Pancreas (tissue), 10 donors: ENCODE results near the gene RAP2C. TPM values are rescaled to one million over a fixed set of nuclear protein-coding genes. Genes with fewer than 3 reads are reported as not detected.

ENCODE experiments used
- ATAC-seq, 4 donors: fragments of 200-7000 bp; cut with Tn5 transposase; one replicate each; pipeline versions ENCODE4 v1.8.0 to v1.9.1; 2020; ENCODE audit warnings: mild to moderate bottlenecking in 4 of 4, moderate library complexity in 4 of 4
- DNase-seq, 6 donors: peaks; one replicate each; pipeline ENCODE4 v3.0.0-alpha.2; 2020
- FAIRE-seq: peaks from 2 replicates; lab custom pipeline; 2012; peaks lifted over from hg19 to GRCh38; lab: Jason Lieb, UNC
- H3K27ac ChIP-seq, 4 donors: fragments of 200-600 bp; sonication (generic); 1 replicate in 3 of 4; 2 replicates in 1 of 4; pipeline versions ENCODE4 v1.5.0 to v1.8.0; 2020
- H3K27me3 ChIP-seq, 4 donors: fragments of 200-600 bp; one replicate each; pipeline ENCODE4 v1.8.0; 2021
- H3K36me3 ChIP-seq, 3 donors: fragments of 200-600 bp; sonication (generic) in 1 of 3; one replicate each; pipeline versions ENCODE4 v1.5.0 to v1.8.0; 2020 to 2021
- H3K4me1 ChIP-seq, 3 donors: fragments of 200-600 bp; one replicate each; pipeline ENCODE4 v1.8.0; 2021
- H3K4me3 ChIP-seq, 4 donors: fragments of 200-600 bp; sonication (generic) in 2 of 4; one replicate each; pipeline versions ENCODE4 v1.5.0 to v1.8.0; 2020 to 2021
- H3K9me3 ChIP-seq, 4 donors: fragments of 200-600 bp; one replicate each; pipeline ENCODE4 v1.8.0; 2021
- CTCF ChIP-seq, 4 donors: fragments of 200-600 bp; sonication (generic) in 3 of 4; IDR thresholded peaks; one replicate each; pipeline versions ENCODE4 v1.5.0 to v1.8.0; 2021; ENCODE audit warnings: antibody characterized with exemption in 4 of 4
- WGBS, 2 donors: extraction: QIAGEN DNeasy Blood & Tissue Kit; methylation state at CpG; one replicate each; pipeline ENCODE4 v1.1.7; 2013; 5-methylcytosine and 5-hydroxymethylcytosine counted together
- intact Hi-C, 3 donors: fragments of 100-400 bp; cut with DNase I; formaldehyde crosslinking; loops; one replicate each; pipeline versions ENCODE4 v1.11.1 to v1.14.2; 2022
- polyA plus RNA-seq, 2 donors: library from polyadenylated mRNA; stranded (reverse); fragments of 200-250 nt; gene quantifications; one replicate each; pipeline ENCODE4 v1.2.3, GENCODE V29; 2013
- total RNA-seq, 6 donors: library from RNA; stranded (reverse); fragmentation: NEBNext Ultra II Directional in 4 of 6; extraction: Animal tissue kit (Norgen Biotek cat#: 25700) in 4 of 6; gene quantifications; one replicate each; pipeline versions ENCODE4 v1.2.1 to v1.2.4, GENCODE V29; 2021 to 2023
- donor health status: healthy with polysubstance abuse.
- donor health status: DM: no; HTN: no; CAD: no; lungs with moderate emphysema.
- donor health status: DM: no; HTN: no; CAD: no.
- donor health status: control.
- donor health status: control.
- donor health status: Bipolar disorder and iron deficiency.
- donor health status: DM: yes; HTN: yes; CAD: no.
- donor health status: DM: no; HTN: no; CAD: no.
- donor health status: DM: no; HTN: no; CAD: no.
- donor health status: DM: yes; HTN: yes; CAD: no.

The RAP2C gene
- total and polyA plus RNA-seq, 8 donors, result 6.2 to 15.1 (median 8.3) TPM

GRCh38 chrX:132216283-132216682, 3.0 kb downstream of the RAP2C start:
- Histone ChIP-seq H3K27ac (peak overlapping the region in 1 of 4 donors; percentile 95), H3K27me3 (peaks cover 0 to 7% (median 0%) of the 10 kb centered on the region in 4 donors), H3K4me1 (peaks cover 0 to 4% (median 0%) of the 10 kb centered on the region in 3 donors), H3K4me3 (peak overlapping the region in 3 of 4 donors; percentile 42 to 64 (median 58)), H3K36me3 (no peaks in the 10 kb centered on the region), H3K9me3 (no peaks in the 10 kb centered on the region)
- no peak for TF ChIP-seq CTCF (IDR thresholded peaks at IDR 0.05)
- intact Hi-C loops, result no loop called here
- 1 to 14% methylated on average over 8 of the region's 8 CpGs for WGBS, 2 donors
- DNase-seq, result no peak
- ATAC-seq, result no peak
- no peak for FAIRE-seq

GRCh38 chrX:132214518-132214917, 4.7 kb downstream of the RAP2C start:
- no peak for ATAC-seq
- no peaks in the 10 kb centered on the region for H3K9me3 ChIP-seq
- no peak for DNase-seq
- intact Hi-C loops, result no loop called here
- H3K4me1 ChIP-seq, result peaks cover 0 to 4% (median 0%) of the 10 kb centered on the region in 3 donors
- peaks cover 0 to 7% (median 0%) of the 10 kb centered on the region in 4 donors for H3K27me3 ChIP-seq
- 34 to 38% methylated on average over 2 of the region's 2 CpGs for WGBS, 2 donors
- H3K4me3 ChIP-seq, result no peak overlapping the region
- no peak for FAIRE-seq
- no peak overlapping the region for H3K27ac ChIP-seq
- H3K36me3 ChIP-seq, result no peaks in the 10 kb centered on the region
- no peak for TF ChIP-seq CTCF (IDR thresholded peaks at IDR 0.05)

GRCh38 chrX:132209527-132209926, 9.7 kb downstream of the RAP2C start:
- no peak overlapping the region for H3K27ac ChIP-seq
- H3K27me3 ChIP-seq, result peaks cover 0 to 9% (median 0%) of the 10 kb centered on the region in 4 donors
- peak; percentile 82 for FAIRE-seq
- DNase-seq, result no peak
- peak in 2 of 4 donors; percentile 38 to 55 for ATAC-seq
- H3K9me3 ChIP-seq, result no peaks in the 10 kb centered on the region
- H3K4me3 ChIP-seq, result no peak overlapping the region
- intact Hi-C loops, result no loop called here
- H3K4me1 ChIP-seq, result peaks cover 0 to 4% (median 0%) of the 10 kb centered on the region in 3 donors
- no peak for TF ChIP-seq CTCF (IDR thresholded peaks at IDR 0.05)
- H3K36me3 ChIP-seq, result no peaks in the 10 kb centered on the region

- no peak overlapping the region for H3K4me3 ChIP-seq
- intact Hi-C loops, result no loop called here
- H3K9me3 ChIP-seq, result no peaks in the 10 kb centered on the region
- no peak for ATAC-seq
- peaks cover 0 to 9% (median 0%) of the 10 kb centered on the region in 4 donors for H3K27me3 ChIP-seq
- no peak overlapping the region for H3K27ac ChIP-seq
- DNase-seq, result no peak
- peaks cover 0 to 4% (median 0%) of the 10 kb centered on the region in 3 donors for H3K4me1 ChIP-seq
- 77 to 96% methylated on average over 1 of the region's 1 CpG for WGBS, 2 donors
- H3K36me3 ChIP-seq, result no peaks in the 10 kb centered on the region
- no peak for TF ChIP-seq CTCF (IDR thresholded peaks at IDR 0.05)
- FAIRE-seq, result peak; percentile 99
Observed at GRCh38 chrX:132208422-132208821, 10.8 kb downstream of the RAP2C start.

- Histone ChIP-seq H3K4me1 (peaks cover 0 to 4% (median 0%) of the 10 kb centered on the region in 3 donors), H3K9me3 (no peaks in the 10 kb centered on the region), H3K36me3 (no peaks in the 10 kb centered on the region), H3K27me3 (peaks cover 0 to 9% (median 0%) of the 10 kb centered on the region in 4 donors), H3K4me3 (no peak overlapping the region), H3K27ac (no peak overlapping the region)
- no peak for TF ChIP-seq CTCF (IDR thresholded peaks at IDR 0.05)
- no peak for FAIRE-seq
- intact Hi-C loops, result no loop called here
- 75 to 85% methylated on average over 2 of the region's 2 CpGs for WGBS, 2 donors
- no peak for ATAC-seq
- no peak for DNase-seq
Observed at GRCh38 chrX:132207996-132208395, 11.3 kb downstream of the RAP2C start.
